Measurements from ENCODE around the gene LAYN. TPM values are rescaled to one million over a fixed set of nuclear protein-coding genes. Genes with fewer than 3 reads are reported as not detected.

Gene LAYN
- total and polyA plus RNA-seq, 9 of the 15 experiments (the other 6 are each of a cell fraction or from before 2014, with no cell fraction given): not detected

- TF ChIP-seq RAD51 (IDR thresholded peaks at IDR 0.05; ENCODE audit: borderline replicate concordance, low read depth): no peak
- ChIA-PET CTCF (ENCODE audit: low intra/inter-chr PET ratio) (interaction anchor here (0.6 to 0.7 kb wide), 2 partner anchors 315 to 1149 kb away, joined by 3 read pairs; no protein-coding TSS in a partner anchor), POLR2A (interaction anchor here (0.7 to 1.9 kb wide), 3 partner anchors 22 to 177 kb away, joined by 3 to 11 read pairs (median 5); partner anchors contain the start of gene PPP2R1B)
- H3K4me2 ChIP-seq (ENCODE audit: insufficient read depth, low read length): no peak overlapping the region
- peaks cover 8% of the 10 kb centered on the region for H3K79me2 ChIP-seq (ENCODE audit: control insufficient read depth, insufficient read depth, low read length)
- FAIRE-seq (no peak), DNase-seq (ENCODE audit: extremely low read depth in 1 of 4, low spot score in 3 of 4) (no peak), ATAC-seq (no peak)
- H3K4me3 ChIP-seq: no peak overlapping the region
- H3K9me3 ChIP-seq (replicated peaks; ENCODE audit: control insufficient read depth, insufficient read depth, low read depth, low read length): no peaks in the 10 kb centered on the region
- no TSS peak for BruUV-seq (replicated peaks)
- H4K20me1 ChIP-seq (replicated peaks; ENCODE audit: control insufficient read depth, insufficient read depth, low read length): no peaks in the 10 kb centered on the region
- H3K27ac ChIP-seq (ENCODE audit: extremely low read depth, low read depth, low read length): no peak overlapping the region
- 0% methylated on average over 1 of the region's 1 CpG for WGBS (ENCODE audit: insufficient coverage, low coverage, missing lambda C conversion rate)
- in situ Hi-C loops (cut with MboI) (no loop called here), intact Hi-C loops (cut with micrococcal nuclease) (no loop called here)
- no peaks in the 10 kb centered on the region for H3K27me3 ChIP-seq (ENCODE audit: control insufficient read depth in 2 of 2, insufficient read depth in 2 of 2, low read length in 2 of 2)
- peak overlapping the region; percentile 77 for H2AFZ ChIP-seq (ENCODE audit: low read depth, low read length)
- H3K4me1 ChIP-seq (replicated peaks in 1 of 2; ENCODE audit: control insufficient read depth in 2 of 2, insufficient read depth in 2 of 2, low read length in 2 of 2): peaks cover 8 to 16% of the 10 kb centered on the region in 2 experiments; a peak in 4 of 5 replicates
- H3K36me3 ChIP-seq (ENCODE audit: control insufficient read depth, insufficient read depth, low read length): no peaks in the 10 kb centered on the region
- 0 out of 4 replicates have a peak overlapping the region, but pooled peaks of 1 of the 2 experiments have one; percentile 23 for H3K9ac ChIP-seq (ENCODE audit: insufficient read depth in 1 of 2, low read depth in 2 of 2, low read length in 2 of 2)
- H3K9me1 ChIP-seq (ENCODE audit: control insufficient read depth, insufficient read depth, low read length): no peaks in the 10 kb centered on the region
Measured at GRCh38 chr11:111598148-111598547, 57.6 kb downstream of the LAYN start.

GRCh38 chr11:111598559-111598958, 58.0 kb downstream of the LAYN start:
- no peak overlapping the region for H3K9ac ChIP-seq (ENCODE audit: insufficient read depth in 1 of 2, low read depth in 2 of 2, low read length in 2 of 2)
- no peak overlapping the region for H3K4me3 ChIP-seq
- CTCF ChIA-PET (ENCODE audit: low intra/inter-chr PET ratio): interaction anchor here (0.7 to 1.1 kb wide), 2 partner anchors 179 to 1149 kb away, joined by 3 read pairs; no protein-coding TSS in a partner anchor
- DNase-seq (ENCODE audit: extremely low read depth in 1 of 4, low spot score in 3 of 4): no peak
- 0 out of 2 replicates have a peak, but pooled peaks cover 2% of the 10 kb centered on the region for H4K20me1 ChIP-seq (replicated peaks; ENCODE audit: control insufficient read depth, insufficient read depth, low read length)
- intact Hi-C loops (cut with micrococcal nuclease): no loop called here
- no peak overlapping the region for H3K27ac ChIP-seq (ENCODE audit: extremely low read depth, low read depth, low read length)
- TF ChIP-seq CTBP1 (IDR thresholded peaks at IDR 0.05; ENCODE audit: borderline replicate concordance) (no peak), ZNF436 (CRISPR knock-in tag; IDR thresholded peaks at IDR 0.05) (no peak), GATA2 (CRISPR knock-in tag; IDR thresholded peaks at IDR 0.05) (no peak), CHCHD3 (CRISPR knock-in tag; IDR thresholded peaks at IDR 0.05) (no peak), XRCC5 (IDR thresholded peaks at IDR 0.05; ENCODE audit: low read depth, low read length) (no peak), NFRKB (IDR thresholded peaks at IDR 0.05; ENCODE audit: low read depth) (no peak), NUFIP1 (IDR thresholded peaks at IDR 0.05; ENCODE audit: partially characterized antibody) (no peak), GABPA (tag; conservative IDR thresholded peaks at IDR 0.05; ENCODE audit: low read depth) (no peak)
- H3K79me2 ChIP-seq (ENCODE audit: control insufficient read depth, insufficient read depth, low read length): peaks cover 12% of the 10 kb centered on the region
- no TSS peak for BruUV-seq (replicated peaks)
- H3K9me1 ChIP-seq (ENCODE audit: control insufficient read depth, insufficient read depth, low read length): no peaks in the 10 kb centered on the region
- no peak overlapping the region for H3K4me2 ChIP-seq (ENCODE audit: insufficient read depth, low read length)
- in situ Hi-C loops (cut with MboI): no loop called here
- H2AFZ ChIP-seq (ENCODE audit: low read depth, low read length): peak overlapping the region; percentile 77
- ATAC-seq: no peak
- no peak for FAIRE-seq
- POLR2A ChIA-PET: interaction anchor here (0.7 to 1.9 kb wide), 3 partner anchors 21 to 177 kb away, joined by 3 to 11 read pairs (median 5); partner anchors contain the start of gene PPP2R1B
- peaks cover 9 to 17% of the 10 kb centered on the region in 2 experiments; a peak in 4 of 5 replicates for H3K4me1 ChIP-seq (replicated peaks in 1 of 2; ENCODE audit: control insufficient read depth in 2 of 2, insufficient read depth in 2 of 2, low read length in 2 of 2)
- no peaks in the 10 kb centered on the region for H3K36me3 ChIP-seq (ENCODE audit: control insufficient read depth, insufficient read depth, low read length)
- H3K9me3 ChIP-seq (replicated peaks; ENCODE audit: control insufficient read depth, insufficient read depth, low read depth, low read length): no peaks in the 10 kb centered on the region
- H3K27me3 ChIP-seq (ENCODE audit: control insufficient read depth in 2 of 2, insufficient read depth in 2 of 2, low read length in 2 of 2): no peaks in the 10 kb centered on the region
- 15% methylated on average over 2 of the region's 2 CpGs for WGBS (ENCODE audit: insufficient coverage, low coverage, missing lambda C conversion rate)

All from K562 (cell line).